GM18520 (cell line): ENCODE data around the gene ZDHHC11.
"Not testable (repeated sequence)": the region's sequence is repeated elsewhere in the genome, so short reads cannot be mapped to it uniquely, and the experiment has no call there.

ENCODE experiments used
- ATAC-seq: cut with Tn5 transposase; IDR thresholded peaks from one replicate; pipeline ENCODE4 v1.9.1; 2021; ENCODE audit not compliant: unreplicated experiment

ZDHHC11 gene

GRCh38 chr5:778967-779366 is 71.8 kb downstream of the ZDHHC11 start:
- ATAC-seq, result not testable (repeated sequence)

GRCh38 chr5:778421-778820 is 72.4 kb downstream of the ZDHHC11 start:
- not testable (repeated sequence) for ATAC-seq

GRCh38 chr5:777756-778161 is 73.0 kb downstream of the ZDHHC11 start:
- ATAC-seq, result no peak

GRCh38 chr5:776862-777711 is 73.7 kb downstream of the ZDHHC11 start:
- no peak for ATAC-seq

GRCh38 chr5:775961-776861 is 74.6 kb downstream of the ZDHHC11 start:
- no peak for ATAC-seq

DNA sequence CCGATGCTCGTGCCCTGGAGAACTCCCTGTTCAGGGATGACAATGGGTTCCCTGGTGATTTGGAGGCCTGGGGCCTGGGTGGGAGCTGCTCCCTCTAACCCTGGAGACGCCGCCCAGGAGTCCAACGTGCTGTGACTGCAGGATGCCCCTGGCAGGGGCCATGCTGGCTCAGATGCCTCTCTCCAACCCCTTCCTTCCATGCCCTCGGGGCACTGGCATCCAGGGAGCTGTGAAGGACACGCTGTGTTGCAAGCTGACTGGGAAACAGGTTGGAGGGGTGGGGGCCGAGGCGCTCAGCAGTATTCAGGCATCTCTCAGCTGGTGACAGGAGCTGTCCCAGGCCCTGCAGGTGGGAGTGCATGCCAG is 75.2 kb downstream of the ZDHHC11 start:
- ATAC-seq, result not testable (repeated sequence)

DNA sequence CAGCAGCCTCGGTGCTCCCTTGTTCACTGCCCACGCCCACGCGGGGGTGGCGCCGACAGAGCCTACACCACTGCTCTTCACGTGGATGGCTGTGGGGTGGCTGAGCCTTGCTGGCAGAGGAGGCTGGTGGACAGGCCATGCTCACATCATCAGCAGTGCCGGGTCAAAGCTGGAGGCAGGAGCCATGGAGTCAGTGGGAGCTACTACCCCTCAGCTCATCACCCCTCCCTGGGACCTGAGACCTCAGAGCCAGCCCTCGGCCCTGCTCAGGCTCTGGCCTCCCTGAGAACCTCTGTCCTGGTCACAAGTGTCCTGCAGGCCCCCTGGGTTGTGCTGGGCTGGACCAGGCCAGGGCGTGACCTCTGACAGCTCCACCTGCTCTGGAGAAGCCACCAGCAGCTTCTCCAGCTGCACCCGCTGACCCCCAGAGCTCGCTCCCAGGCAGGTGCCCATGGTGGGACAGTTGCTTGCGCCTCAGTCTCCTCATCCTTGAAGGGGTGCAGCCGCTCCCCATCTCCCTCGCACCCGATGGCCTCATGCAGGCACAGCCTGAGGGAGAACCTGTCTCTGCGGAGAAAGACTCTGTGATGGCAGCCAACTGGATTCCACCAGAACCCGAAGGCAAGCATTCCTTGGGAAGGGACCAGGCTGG is 75.8 kb downstream of the ZDHHC11 start:
- not testable (repeated sequence) for ATAC-seq

- not testable (repeated sequence) for ATAC-seq
Measured at GRCh38 chr5:774304-774703, 76.5 kb downstream of the ZDHHC11 start.

GRCh38 chr5:773517-774264 is 77.1 kb downstream of the ZDHHC11 start:
- no peak for ATAC-seq

GRCh38 chr5:772931-773330 is 77.9 kb downstream of the ZDHHC11 start:
- not testable (repeated sequence) for ATAC-seq

DNA sequence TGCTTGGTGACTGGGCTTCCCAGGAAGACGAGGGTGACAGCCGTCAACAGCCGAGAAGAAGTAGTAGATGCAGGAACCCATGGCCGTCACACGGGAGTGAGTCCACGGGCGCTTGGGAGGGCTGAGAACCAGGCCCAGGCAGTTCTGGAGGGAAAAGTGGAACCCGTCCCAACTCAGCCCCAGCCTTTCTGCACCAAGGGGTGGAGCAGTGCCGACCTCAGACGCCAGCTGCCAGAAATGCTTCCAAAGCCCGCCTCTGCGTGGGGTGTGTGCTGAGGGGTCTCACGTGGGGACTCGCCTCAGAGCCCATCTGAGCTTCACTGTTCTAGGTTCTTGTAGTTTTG is 78.3 kb downstream of the ZDHHC11 start:
- ATAC-seq, result not testable (repeated sequence)

DNA sequence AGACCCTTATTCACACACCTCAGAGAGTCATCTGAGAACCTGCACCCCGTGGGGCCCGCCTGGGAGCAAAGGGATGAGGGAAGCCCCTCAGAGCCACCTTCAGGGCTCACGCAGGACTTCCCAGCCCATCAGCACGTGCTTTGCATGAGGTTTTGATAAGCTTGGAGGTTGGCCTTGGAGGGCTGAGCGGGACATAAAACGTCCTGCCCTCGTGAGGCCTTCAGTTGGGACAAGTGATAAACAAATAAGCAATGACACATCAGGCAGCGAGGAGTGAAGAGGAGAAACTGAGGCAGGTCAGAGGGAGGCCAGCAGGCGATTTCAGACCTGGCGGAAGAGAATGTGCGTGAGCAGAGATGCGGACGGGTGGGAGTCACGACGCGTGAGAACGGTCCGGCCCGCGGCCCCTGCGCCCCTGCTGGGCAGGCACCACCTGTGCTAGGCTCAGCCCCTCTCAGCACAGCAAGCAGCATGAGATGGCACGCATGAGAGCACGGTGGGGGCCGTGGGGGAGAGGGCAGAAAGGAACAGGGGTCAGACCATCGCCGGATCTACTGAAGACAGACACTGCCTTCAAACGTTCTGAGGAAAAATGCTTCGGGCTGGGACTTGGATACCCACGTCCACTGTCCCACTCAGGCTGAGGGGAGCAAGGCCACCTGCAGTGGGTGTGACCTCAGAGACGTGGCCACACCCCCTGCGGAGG is 78.8 kb downstream of the ZDHHC11 start:
- ATAC-seq, result not testable (repeated sequence)

DNA sequence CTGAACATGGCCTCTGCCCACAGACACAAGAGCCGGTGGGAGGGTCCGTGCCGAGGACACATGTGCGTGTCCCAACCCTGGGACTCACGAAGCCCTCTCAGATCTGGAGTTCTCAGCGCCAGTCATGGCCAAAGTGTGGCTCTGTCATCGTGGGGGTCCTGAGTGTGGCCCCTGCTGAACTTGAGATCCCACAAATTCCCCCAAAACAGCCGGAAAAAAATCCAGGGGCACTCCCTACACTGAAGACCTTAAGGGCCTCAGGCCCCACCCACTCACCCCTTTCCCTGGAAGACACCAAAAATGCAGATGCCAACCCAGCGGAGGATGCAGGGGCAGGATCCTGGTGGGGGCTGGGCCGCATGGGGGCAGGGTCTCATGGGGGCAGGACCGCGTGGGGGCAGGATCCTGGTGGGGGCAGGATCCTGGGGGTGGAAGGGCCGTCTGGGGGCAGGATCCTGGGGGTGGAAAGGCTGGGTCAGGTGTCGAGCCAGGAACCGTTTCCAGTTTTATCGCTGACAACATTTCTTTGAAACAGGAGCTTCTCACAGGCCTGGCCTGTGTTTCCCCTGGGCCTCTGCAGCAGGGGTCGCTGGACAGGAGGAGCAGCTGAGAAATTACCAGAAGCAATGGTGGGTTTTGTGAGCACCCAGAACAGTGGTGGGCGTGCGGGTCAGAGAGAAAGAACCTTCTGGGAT is 79.6 kb downstream of the ZDHHC11 start:
- not testable (repeated sequence) for ATAC-seq

GRCh38 chr5:770585-770984 is 80.2 kb downstream of the ZDHHC11 start:
- ATAC-seq, result not testable (repeated sequence)

GRCh38 chr5:769485-770145 is 81.2 kb downstream of the ZDHHC11 start:
- not testable (repeated sequence) for ATAC-seq

- no peak for ATAC-seq
Measured at GRCh38 chr5:766666-767431, 83.9 kb downstream of the ZDHHC11 start.

GRCh38 chr5:765948-766631 is 84.7 kb downstream of the ZDHHC11 start:
- no peak for ATAC-seq
